Activated CD4-positive, alpha-beta T cell treated with anti-CD3 and anti-CD28 coated beads, Interleukin-2, amount 50 U/mL, for 4 hours (primary cell): ENCODE results near the gene GSE1.

ENCODE experiments used
- DNase-seq, 2 experiments: peaks; one replicate each; pipeline ENCODE4 v3.0.0-alpha.2; 2020

GSE1 gene

GRCh38 chr16:85607796-85608514 is 5.2 kb upstream of the GSE1 start:
- no peak for DNase-seq

- DNase-seq, result no peak
Measured at GRCh38 chr16:85608515-85608885, 4.6 kb upstream of the GSE1 start.

DNA sequence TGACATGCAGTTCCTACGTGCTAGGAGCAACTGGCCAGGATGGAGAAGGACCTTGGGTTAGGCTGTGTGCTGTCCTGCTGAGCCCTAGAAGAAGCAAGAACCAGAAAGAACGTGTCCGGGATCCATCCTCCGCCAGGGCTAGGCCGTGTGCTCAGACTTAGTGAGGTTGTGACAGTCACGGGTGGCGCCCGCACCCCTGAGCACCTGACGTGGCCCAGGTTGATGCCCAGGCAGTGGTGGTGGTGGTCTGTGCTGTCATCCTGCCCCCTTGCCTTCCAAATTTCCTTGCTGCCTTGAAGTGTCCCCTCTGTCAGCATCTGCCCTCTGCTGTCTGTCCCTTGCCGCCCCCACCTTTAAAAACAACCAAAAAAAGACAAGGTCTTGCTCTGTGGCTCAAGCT is 4.2 kb upstream of the GSE1 start:
- DNase-seq, result no peak

DNA sequence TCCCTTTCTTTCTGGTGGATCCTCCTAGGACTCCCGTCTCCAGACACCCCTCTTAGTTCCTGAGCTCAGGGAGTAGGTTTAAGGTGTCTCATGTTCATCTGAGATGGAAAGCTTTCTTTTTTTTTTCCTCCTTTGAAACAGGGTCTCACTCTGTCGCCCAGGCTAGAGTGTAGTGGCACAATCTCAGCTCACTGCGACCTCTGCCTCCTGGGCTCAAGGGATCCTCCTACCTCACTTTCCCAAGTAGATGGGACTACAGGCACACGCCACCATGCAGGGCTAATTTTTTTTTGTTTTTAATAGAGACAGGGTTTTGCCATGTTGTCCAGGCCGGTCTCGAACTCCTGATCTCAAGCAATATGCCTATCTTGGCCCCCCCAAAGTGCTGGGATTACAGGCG is 3.6 kb upstream of the GSE1 start:
- no peak for DNase-seq

GRCh38 chr16:85610059-85610445 is 3.1 kb upstream of the GSE1 start:
- no peak for DNase-seq

GRCh38 chr16:85610446-85611193 is 2.5 kb upstream of the GSE1 start:
- DNase-seq, result peak; percentile 83

DNA sequence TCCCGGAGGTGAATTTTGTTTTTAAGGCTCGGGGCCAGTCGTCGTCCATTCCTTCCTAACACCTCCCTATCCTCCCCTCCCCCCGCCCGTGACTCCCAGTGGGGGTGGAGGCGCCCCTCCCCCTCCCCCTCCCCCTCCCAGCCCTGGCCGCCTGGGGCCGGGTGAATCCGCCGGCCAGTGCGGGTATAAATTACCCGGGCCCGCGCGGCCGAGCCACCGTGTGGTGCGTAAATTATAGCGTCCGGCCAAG is 2.0 kb upstream of the GSE1 start:
- DNase-seq, result no peak

GRCh38 chr16:85611444-85612190 is 1.5 kb upstream of the GSE1 start:
- peak; percentile 42 for DNase-seq

DNA sequence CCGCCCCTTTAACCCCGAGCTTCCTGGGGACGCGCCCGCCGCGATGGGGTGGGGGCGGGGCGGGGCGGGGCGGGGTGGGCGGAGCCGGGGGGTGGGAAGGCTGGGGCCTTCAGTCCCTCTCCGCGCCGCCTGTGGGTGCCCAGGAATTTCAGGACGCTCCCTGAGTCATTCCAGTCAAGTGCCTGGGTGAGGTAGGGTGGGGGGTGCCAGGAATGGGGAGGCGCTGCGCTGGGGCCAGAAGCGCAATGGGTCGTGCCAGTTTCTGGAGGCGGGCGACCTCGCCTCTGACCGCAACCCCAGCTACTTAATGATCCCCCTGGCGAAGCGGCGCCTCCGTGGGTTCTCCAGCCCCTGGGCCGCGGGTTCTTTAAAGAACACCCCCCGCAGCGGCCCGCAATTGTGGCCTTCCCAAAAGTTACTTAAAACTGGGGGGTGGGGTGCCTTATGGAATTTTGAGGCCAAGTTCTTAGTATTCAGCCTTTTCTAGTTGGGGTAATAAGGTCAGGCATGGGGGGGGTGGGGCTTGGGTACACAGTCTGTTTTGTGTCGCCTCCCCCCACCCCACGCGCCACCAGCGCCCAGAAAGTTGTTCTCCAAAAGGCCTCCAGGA is 826 bp upstream of the GSE1 start:
- DNase-seq, result no peak

GRCh38 chr16:85613604-85614337 is 649 bp downstream of the GSE1 start:
- no peak for DNase-seq

DNA sequence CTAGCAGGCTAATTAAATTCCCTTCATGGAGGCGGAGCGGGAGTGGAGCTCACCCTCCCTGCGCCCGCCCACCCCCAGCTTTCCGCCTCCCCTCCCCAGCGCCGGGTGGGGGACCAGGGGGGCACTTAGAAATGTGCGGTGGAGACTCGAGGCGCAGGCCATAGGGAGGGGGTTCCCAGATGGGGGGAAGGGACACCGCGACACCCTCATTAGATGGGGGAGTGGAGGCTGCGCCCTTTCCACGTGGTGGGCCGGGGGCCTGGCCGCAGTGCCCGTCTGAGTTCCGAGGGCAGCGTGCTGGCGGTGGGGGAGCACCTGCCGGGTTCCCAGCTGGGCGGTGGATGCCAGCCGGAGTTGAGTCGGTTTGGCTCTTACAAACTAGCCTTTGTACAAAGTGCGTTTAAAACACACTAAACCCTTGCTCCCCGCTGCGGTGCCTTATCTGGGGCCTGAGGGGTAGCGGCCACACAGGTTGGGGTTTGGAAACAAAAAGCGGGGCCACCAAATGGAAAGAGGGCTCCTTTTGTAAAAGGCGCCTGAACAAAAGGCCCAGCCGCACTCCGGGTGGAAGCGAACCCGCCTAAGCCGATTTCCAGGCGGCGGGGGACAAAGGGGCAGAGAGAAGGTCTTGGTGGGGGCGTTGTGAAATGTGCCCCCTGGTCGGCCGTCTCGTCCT is 1.4 kb downstream of the GSE1 start:
- no peak for DNase-seq

GRCh38 chr16:85615014-85615851 is 2.1 kb downstream of the GSE1 start:
- peak; percentile 44 to 45 for DNase-seq

GRCh38 chr16:85615852-85616606 is 2.9 kb downstream of the GSE1 start:
- DNase-seq, result peak; percentile 66 to 71

- no peak for DNase-seq
Measured at GRCh38 chr16:85616607-85617321, 3.6 kb downstream of the GSE1 start.

DNA sequence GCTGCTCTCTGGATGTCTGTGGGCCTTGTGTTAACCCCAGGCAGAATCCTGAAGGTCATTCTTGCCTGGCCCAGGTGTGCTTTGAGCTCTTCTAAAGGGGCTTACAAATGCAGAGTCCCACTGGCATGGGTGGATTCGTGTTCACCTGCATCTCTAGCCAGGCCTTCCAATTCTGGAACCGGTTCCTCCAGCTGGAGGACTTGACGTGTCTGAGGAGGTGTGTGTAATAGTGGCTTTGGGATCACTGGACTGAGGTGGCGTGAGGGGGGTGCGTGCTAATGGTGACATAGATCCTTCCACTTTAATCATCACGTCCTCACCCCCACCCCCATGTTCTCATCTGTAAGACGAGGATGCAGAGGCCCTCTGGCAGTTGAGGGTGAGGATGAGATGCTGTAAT is 4.8 kb downstream of the GSE1 start:
- no peak for DNase-seq

DNA sequence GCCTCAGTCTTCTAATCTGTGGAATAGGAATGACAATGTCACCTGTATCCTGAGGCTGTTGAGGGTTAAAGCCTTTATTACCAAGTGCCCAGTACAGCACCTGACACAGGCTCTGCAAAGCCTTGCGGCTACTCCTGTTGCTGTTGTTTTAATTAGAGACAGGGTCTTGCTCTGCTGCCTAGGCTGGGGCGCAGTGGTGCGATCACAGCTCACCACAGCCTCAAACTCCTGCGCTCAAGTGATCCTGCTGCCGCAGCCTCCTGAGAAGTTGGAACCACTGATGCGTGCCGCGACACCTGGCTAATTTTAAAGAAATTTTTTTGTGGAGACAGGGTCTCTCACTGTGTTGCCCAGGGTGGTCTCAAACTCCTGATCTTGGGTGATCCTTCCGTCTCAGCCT is 5.4 kb downstream of the GSE1 start:
- DNase-seq, result no peak

GRCh38 chr16:85619101-85619891 is 6.2 kb downstream of the GSE1 start:
- no peak for DNase-seq

DNA sequence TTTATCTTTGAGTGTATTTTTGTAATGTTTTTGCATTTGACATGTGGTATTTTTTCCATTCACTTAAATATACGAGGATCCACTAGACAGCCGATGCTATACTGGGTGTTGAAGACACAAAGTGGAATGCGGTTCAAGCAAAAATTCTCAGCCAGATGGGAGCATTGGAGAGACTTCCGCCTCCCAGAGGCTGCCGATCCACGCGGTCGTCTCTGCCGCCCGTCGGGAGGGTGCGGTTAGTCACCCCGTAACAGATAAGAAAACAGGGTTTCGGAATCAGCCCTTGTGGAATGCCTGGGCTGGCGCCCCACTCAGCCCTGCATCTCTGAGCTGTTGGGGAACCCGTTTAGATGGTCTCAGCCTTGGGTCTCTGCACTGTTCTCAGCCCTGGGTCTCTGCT is 7.3 kb downstream of the GSE1 start:
- no peak for DNase-seq
